Omental fat pad (tissue), 4 donors: ENCODE data around the gene ACVR1. TPM values are rescaled to one million over a fixed set of nuclear protein-coding genes. Genes with fewer than 3 reads are reported as not detected.

Source experiments
- ATAC-seq: fragments of 150-250 bp; one replicate; pipeline ENCODE4 v1.9.1; 2016; ENCODE audit warnings: mild to moderate bottlenecking, moderate library complexity; ENCODE audit not compliant: low FRiP score
- DNase-seq: peaks from one replicate; pipeline ENCODE4 v3.0.0-alpha.2; 2019; ENCODE audit warnings: low spot score
- total RNA-seq, 4 donors: library from RNA; depleted of rRNA; stranded (reverse); fragments of >200 nt; gene quantifications; one replicate each; pipeline ENCODE4 v1.1.0, GENCODE V29; 2016
- TF ChIP-seq, protein P1 (sequence below), 3 donors: fragments of 450-650 bp; IDR thresholded peaks; one replicate each; pipeline ENCODE4 v1.5.1; 2016 to 2017; ENCODE audit warnings: antibody characterized with exemption in 3 of 3, mild to moderate bottlenecking in 3 of 3, moderate library complexity in 2 of 3

Gene ACVR1
- total RNA-seq, 4 donors from 2014 or later = 22.7 to 37.7 (median 28.2) TPM

DNA sequence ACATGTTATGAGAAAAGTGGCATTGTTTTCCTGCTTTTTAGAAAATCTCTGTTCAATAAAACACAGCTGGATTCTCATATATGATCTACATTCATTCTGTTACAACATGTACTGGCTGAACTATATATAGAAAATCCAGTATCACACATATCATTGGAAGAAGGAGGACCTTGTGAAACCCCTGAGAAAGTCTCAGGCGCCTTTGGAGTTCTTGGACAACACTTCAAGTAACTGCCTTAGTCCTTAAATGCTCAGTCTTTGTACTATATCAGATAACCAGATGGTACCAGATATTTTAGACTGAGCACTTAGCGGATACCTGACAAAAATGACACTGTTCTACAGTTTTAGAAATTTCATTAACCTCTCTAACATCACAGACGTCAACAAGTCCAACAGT, 72.2 kb downstream of the ACVR1 start:
- DNase-seq (no peak), ATAC-seq (no peak)

DNA sequence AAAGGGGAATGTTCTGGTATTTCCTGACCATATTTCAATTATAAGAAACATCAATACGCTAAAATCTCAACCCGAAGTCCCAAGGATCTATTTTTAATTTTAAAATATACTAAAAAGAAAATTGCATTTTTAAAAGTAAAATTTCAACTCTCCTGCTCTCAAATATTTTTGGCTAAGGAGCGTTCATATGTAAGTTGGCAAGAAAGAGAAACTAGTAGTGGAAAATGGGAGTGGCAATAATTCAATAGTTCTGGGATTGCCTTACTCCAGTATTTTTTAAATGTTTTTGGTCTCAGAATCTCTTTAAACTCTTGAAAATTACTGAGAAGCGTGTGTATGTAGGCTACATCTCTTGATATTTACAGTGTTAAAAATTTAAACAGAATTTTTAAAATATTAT, 72.7 kb downstream of the ACVR1 start:
- TF ChIP-seq, protein P1, sequence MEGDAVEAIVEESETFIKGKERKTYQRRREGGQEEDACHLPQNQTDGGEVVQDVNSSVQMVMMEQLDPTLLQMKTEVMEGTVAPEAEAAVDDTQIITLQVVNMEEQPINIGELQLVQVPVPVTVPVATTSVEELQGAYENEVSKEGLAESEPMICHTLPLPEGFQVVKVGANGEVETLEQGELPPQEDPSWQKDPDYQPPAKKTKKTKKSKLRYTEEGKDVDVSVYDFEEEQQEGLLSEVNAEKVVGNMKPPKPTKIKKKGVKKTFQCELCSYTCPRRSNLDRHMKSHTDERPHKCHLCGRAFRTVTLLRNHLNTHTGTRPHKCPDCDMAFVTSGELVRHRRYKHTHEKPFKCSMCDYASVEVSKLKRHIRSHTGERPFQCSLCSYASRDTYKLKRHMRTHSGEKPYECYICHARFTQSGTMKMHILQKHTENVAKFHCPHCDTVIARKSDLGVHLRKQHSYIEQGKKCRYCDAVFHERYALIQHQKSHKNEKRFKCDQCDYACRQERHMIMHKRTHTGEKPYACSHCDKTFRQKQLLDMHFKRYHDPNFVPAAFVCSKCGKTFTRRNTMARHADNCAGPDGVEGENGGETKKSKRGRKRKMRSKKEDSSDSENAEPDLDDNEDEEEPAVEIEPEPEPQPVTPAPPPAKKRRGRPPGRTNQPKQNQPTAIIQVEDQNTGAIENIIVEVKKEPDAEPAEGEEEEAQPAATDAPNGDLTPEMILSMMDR (IDR thresholded peaks at IDR 0.05) = no peak
- DNase-seq (no peak), ATAC-seq (no peak)

More for the DNA sequence above, 72.2 kb downstream of the ACVR1 start:
- TF ChIP-seq, protein P1 (IDR thresholded peaks at IDR 0.05) = no peak

DNA sequence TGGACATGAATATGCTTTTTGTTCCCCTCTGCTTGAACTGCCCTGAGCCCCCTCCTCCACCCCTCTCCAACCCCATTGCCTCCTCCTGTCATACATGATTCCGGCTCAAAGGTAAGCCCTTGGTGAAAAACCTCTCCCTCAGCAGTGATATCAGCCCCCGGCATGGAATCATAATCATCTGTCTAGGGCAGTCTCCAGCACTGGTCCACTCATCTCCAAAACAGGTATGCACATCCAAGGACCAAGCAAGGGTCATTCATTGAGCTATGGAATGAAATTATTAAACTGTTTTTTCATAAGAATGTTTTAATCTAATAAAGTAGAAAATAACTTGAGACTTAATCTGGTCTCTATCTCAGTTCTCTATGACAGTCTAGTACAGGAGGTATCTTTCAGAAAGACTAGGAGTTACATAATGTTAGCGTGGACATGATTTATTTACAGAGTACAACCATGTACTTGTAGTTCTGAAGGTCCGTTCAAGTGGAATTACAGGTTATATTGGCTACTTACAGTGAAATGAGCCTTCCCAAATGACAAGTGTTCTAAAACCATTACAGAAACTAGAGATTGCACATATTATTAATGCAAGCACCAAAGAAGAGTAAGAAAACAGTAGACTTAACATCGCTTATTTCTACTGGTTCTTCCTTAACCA, 75.2 kb downstream of the ACVR1 start:
- TF ChIP-seq, protein P1 (IDR thresholded peaks at IDR 0.05) = no peak
- ATAC-seq = no peak
- DNase-seq = no peak

DNA sequence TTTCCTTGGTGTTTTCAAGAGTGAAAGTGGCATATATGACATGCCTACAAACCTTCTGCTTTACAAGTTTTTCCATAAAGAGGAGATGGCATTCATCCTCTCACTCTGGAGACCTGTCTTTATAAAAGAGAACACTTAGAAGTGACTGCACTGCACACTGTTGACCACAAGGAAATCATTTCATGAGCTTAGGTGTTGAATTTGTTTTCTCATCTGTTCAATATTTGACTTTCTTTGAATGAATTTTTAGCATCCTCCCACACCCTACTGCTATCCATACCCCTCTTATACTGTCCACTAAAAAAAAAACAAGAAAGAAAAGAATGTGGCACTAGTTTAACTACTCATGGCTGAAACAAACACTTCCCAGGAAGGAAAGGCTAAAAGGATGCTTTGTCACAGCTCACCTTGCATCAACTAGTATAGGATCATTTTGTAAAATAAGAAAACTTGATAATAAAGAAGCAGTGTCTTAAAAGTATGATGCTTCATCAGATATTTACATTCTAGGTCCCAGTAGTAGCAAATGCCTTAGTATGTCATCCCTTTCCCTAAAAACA, 83.0 kb downstream of the ACVR1 start:
- TF ChIP-seq, protein P1 (IDR thresholded peaks at IDR 0.05) = no peak
- DNase-seq (no peak), ATAC-seq (no peak)

DNA sequence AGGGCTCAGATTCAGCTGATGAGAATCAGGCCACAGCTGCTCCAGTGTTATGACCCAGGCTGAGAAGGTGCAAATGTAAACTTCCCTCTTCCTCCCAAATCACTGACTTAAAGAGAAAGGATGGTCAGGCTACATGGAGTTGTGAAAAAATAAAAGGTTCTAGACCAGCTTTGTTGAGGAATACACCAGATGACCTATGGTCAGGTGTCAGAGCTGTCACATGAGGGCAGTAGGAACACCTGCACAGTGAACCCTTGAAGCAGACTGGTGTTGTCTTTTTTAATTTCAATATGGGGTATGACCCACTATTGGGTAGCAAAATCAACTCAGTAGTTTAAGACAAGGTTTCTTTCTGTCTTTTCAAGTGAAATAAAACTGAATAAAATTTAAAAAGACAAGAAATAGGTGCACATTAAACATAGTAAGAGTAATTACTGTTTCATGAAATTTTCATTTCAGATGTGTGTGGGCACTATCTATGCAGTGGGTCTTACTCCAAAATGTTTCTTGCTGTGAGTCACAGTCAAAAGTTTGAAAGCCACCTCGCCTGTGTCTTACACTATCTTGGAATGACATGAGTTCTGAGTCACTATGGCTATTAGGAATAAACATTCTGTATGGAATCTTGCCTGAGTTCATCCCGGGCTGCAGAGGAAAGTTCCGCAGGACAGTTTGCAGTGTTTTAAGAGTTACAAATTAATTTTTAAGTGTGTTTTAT, 83.6 kb downstream of the ACVR1 start:
- TF ChIP-seq, protein P1 (IDR thresholded peaks at IDR 0.05) = no peak
- ATAC-seq (no peak), DNase-seq (no peak)

DNA sequence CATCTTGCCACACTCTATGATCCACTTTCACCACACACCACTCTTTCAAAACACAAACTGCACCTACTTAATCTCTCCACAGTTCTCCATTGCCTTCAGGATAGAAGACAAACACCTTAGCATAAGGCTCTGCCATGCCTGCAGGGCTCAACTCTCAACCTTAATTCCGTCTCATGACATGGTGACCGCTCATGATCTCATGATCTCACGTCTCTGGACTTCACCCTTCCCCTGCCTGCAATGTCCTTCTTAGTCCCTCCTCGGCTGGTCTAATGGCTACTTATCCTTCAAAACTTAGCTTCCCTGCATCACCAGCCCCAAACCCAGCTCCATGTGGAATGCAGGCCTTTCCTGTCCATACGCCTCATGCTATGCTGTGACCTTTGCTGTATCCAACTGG, 85.3 kb downstream of the ACVR1 start:
- TF ChIP-seq, protein P1 (IDR thresholded peaks at IDR 0.05) = no peak
- DNase-seq (no peak), ATAC-seq (no peak)
